Mucosa of descending colon (tissue), 3 donors: ENCODE measurements around the gene SHANK1. TPM values are rescaled to one million over a fixed set of nuclear protein-coding genes. Genes with fewer than 3 reads are reported as not detected.

Experiments
- ATAC-seq: fragments of 200-7000 bp; cut with Tn5 transposase; one replicate; pipeline ENCODE4 v1.9.1; 2020; ENCODE audit warnings: mild to moderate bottlenecking, moderate library complexity
- DNase-seq, 3 donors: peaks; one replicate each; pipeline ENCODE4 v3.0.0-alpha.2; 2020
- H3K36me3 ChIP-seq: fragments of 200-600 bp; one replicate; pipeline ENCODE4 v1.8.0; 2021; ENCODE audit warnings: low read depth, mild to moderate bottlenecking
- H3K4me1 ChIP-seq: fragments of 200-600 bp; one replicate; pipeline ENCODE4 v1.8.0; 2021; ENCODE audit warnings: low read depth, mild to moderate bottlenecking
- H3K4me3 ChIP-seq: fragments of 200-600 bp; one replicate; pipeline ENCODE4 v1.8.0; 2021; ENCODE audit warnings: mild to moderate bottlenecking
- H3K9me3 ChIP-seq: fragments of 200-600 bp; one replicate; pipeline ENCODE4 v1.8.0; 2021; ENCODE audit warnings: mild to moderate bottlenecking
- CTCF ChIP-seq: fragments of 200-600 bp; IDR thresholded peaks from one replicate; pipeline ENCODE4 v1.8.0; 2022; ENCODE audit warnings: antibody characterized with exemption, mild to moderate bottlenecking
- intact Hi-C, 2 donors: fragments of 100-400 bp; cut with DNase I in 1 of 2; cut with micrococcal nuclease in 1 of 2; formaldehyde crosslinking; loops; one replicate each; pipeline versions ENCODE4 v1.11.0 to v1.11.1; 2022; cut with DNase I, micrococcal nuclease
- total RNA-seq, 3 donors: library from RNA; stranded (reverse); fragmentation: NEBNext Ultra II Directional in 2 of 3; extraction: Animal tissue kit (Norgen Biotek cat#: 25700) in 2 of 3; gene quantifications; one replicate each; pipeline versions ENCODE4 v1.2.1 to v1.2.4, GENCODE V29; 2021 to 2023
- donor health status: DM: no; HTN: no; CAD: no; lungs with moderate emphysema.
- donor health status: DM: no; HTN: no; CAD: no.
- donor health status: DM: no; HTN: yes; CAD: no.

SHANK1 gene
- total RNA-seq, 3 donors from 2014 or later: 0.55 to 1.1 TPM; not detected in 1

GRCh38 chr19:50664204-50664603 is 55.4 kb downstream of the SHANK1 start:
- no peak for DNase-seq
- intact Hi-C loops: no loop called here
- no peak for TF ChIP-seq CTCF
- Histone ChIP-seq H3K4me3 (no peak overlapping the region), H3K9me3 (no peaks in the 10 kb centered on the region), H3K4me1 (no peaks in the 10 kb centered on the region), H3K36me3 (no peaks in the 10 kb centered on the region)
- no peak for ATAC-seq

GRCh38 chr19:50663482-50663790 is 56.2 kb downstream of the SHANK1 start:
- Histone ChIP-seq H3K9me3 (no peaks in the 10 kb centered on the region), H3K4me3 (no peak overlapping the region), H3K4me1 (no peaks in the 10 kb centered on the region), H3K36me3 (no peaks in the 10 kb centered on the region)
- TF ChIP-seq CTCF: no peak
- ATAC-seq: no peak
- DNase-seq: no peak
- intact Hi-C loops: no loop called here

- H3K36me3 ChIP-seq: no peaks in the 10 kb centered on the region
- TF ChIP-seq CTCF: no peak
- no peak for ATAC-seq
- peaks cover 4% of the 10 kb centered on the region for H3K4me1 ChIP-seq
- no peak overlapping the region for H3K4me3 ChIP-seq
- H3K9me3 ChIP-seq: no peaks in the 10 kb centered on the region
- intact Hi-C loops: no loop called here
- no peak for DNase-seq
These were observed 56.7 kb downstream of the SHANK1 start for GRCh38 chr19:50662651-50663481.

- ATAC-seq (no peak), DNase-seq (no peak)
- Histone ChIP-seq H3K4me3 (no peak overlapping the region), H3K36me3 (no peaks in the 10 kb centered on the region), H3K4me1 (peaks cover 6% of the 10 kb centered on the region), H3K9me3 (no peaks in the 10 kb centered on the region)
- TF ChIP-seq CTCF: no peak
- intact Hi-C loops: no loop called here
These were observed 57.6 kb downstream of the SHANK1 start for GRCh38 chr19:50661766-50662650.

- no peak for ATAC-seq
- no peak for DNase-seq
- intact Hi-C loops: no loop called here
- Histone ChIP-seq H3K4me1 (peaks cover 6% of the 10 kb centered on the region), H3K4me3 (no peak overlapping the region), H3K9me3 (no peaks in the 10 kb centered on the region), H3K36me3 (no peaks in the 10 kb centered on the region)
- no peak for TF ChIP-seq CTCF
These were observed 58.6 kb downstream of the SHANK1 start for GRCh38 chr19:50661023-50661422.
